ENCODE results near the gene PBX1. TPM values are rescaled to one million over a fixed set of nuclear protein-coding genes. Genes with fewer than 3 reads are reported as not detected.

Gene PBX1
- total and polyA plus RNA-seq, 2 experiments from 2014 or later = 40.0 to 104 TPM

GRCh38 chr1:164880644-164881043 is 321.7 kb downstream of the PBX1 start (continued):
- no peak for TF ChIP-seq REST (IDR thresholded peaks at IDR 0.05; ENCODE audit: unreplicated experiment)
- TF ChIP-seq JUNB (IDR thresholded peaks at IDR 0.05; ENCODE audit: unreplicated experiment) = no peak
- no peak for TF ChIP-seq EZH2 (IDR thresholded peaks at IDR 0.05; ENCODE audit: low read depth, unreplicated experiment)
- TF ChIP-seq CREB1 (CRISPR knock-in tag; IDR thresholded peaks at IDR 0.05; ENCODE audit: low read depth) = no peak
- TF ChIP-seq CTCF (conservative IDR thresholded peaks at IDR 0.05; ENCODE audit: low read depth in 2 of 2) = no peak
- TF ChIP-seq ETS1 (IDR thresholded peaks at IDR 0.05) = no peak
- TF ChIP-seq ZNF114 (CRISPR knock-in tag; IDR thresholded peaks at IDR 0.05) = no peak

- Mint-ChIP-seq H3K27ac (no peak overlapping the region), H3K9me3 (no peaks in the 10 kb centered on the region), H3K4me1 (no peaks in the 10 kb centered on the region), H3K36me3 (ENCODE audit: low read depth) (no peaks in the 10 kb centered on the region; the same call in 2 of the 3 replicates), H3K27me3 (ENCODE audit: insufficient read depth, low read depth, poor library complexity) (no peaks in the 10 kb centered on the region), H3K4me3 (no peak overlapping the region)
- no peaks in the 10 kb centered on the region for H3K4me1 ChIP-seq (ENCODE audit: insufficient read depth)
- H3K4me3 ChIP-seq = no peak overlapping the region
- no peaks in the 10 kb centered on the region for H3K36me3 ChIP-seq (ENCODE audit: insufficient read depth)
- H4K20me1 ChIP-seq (replicated peaks; ENCODE audit: insufficient read depth) = no peaks in the 10 kb centered on the region
- H3K79me2 ChIP-seq (replicated peaks; ENCODE audit: insufficient read depth) = no peaks in the 10 kb centered on the region
- H3K4me2 ChIP-seq = no peak overlapping the region
- no peak overlapping the region for H2AFZ ChIP-seq
- DNase-seq (ENCODE audit: low spot score) = no peak
- no peaks in the 10 kb centered on the region for H3F3A ChIP-seq (replicated peaks; ENCODE audit: low read depth)
- no peak for ATAC-seq
- H3K27me3 ChIP-seq (ENCODE audit: insufficient read depth) = no peaks in the 10 kb centered on the region
- TF ChIP-seq ZNF462 (CRISPR knock-in tag; IDR thresholded peaks at IDR 0.05) (no peak), STAT1 (IDR thresholded peaks at IDR 0.05; ENCODE audit: unreplicated experiment) (no peak)
- H3K9me2 ChIP-seq (ENCODE audit: insufficient read depth) = peaks cover 9% of the 10 kb centered on the region; the same call in 1 of the 2 replicates
- no peak overlapping the region for H3K27ac ChIP-seq (ENCODE audit: low read depth)
These were observed 326.3 kb downstream of the PBX1 start for GRCh38 chr1:164885311-164885710.

Measured in GM23338 (cell line).